ENCODE results near the gene REV1.
"Not testable (repeated sequence)": the region's sequence is repeated elsewhere in the genome, so short reads cannot be mapped to it uniquely, and the experiment has no call there.

REV1 gene

GRCh38 chr2:99489761-99490622, at the start of gene REV1:
Gene REV1, minus strand, starts transcription at chr2:99490017. Its CDS starts 25,042 bp downstream, at chr2:99464975.
- DNase-seq (ENCODE audit: low read depth in 2 of 2) = peak; percentile 86 to 91

GRCh38 chr2:99537910-99538485, 48.2 kb upstream of the REV1 start:
- no peak for DNase-seq (ENCODE audit: low read depth in 2 of 2)

GRCh38 chr2:99524056-99524455, 34.2 kb upstream of the REV1 start:
- no peak for DNase-seq (ENCODE audit: low read depth in 2 of 2)

- DNase-seq (ENCODE audit: low read depth in 2 of 2) = no peak
Measured at GRCh38 chr2:99522157-99522556, 32.3 kb upstream of the REV1 start.

- DNase-seq (ENCODE audit: low read depth in 2 of 2) = no peak
Measured at GRCh38 chr2:99520813-99521212, 31.0 kb upstream of the REV1 start.

GRCh38 chr2:99520195-99520594, 30.4 kb upstream of the REV1 start:
- no peak for DNase-seq (ENCODE audit: low read depth in 2 of 2)

- no peak for DNase-seq (ENCODE audit: low read depth in 2 of 2)
Measured at GRCh38 chr2:99514357-99514756, 24.5 kb upstream of the REV1 start.

GRCh38 chr2:99512181-99512591, 22.4 kb upstream of the REV1 start:
- no peak for DNase-seq (ENCODE audit: low read depth in 2 of 2)

- no peak for DNase-seq (ENCODE audit: low read depth in 2 of 2)
Measured at GRCh38 chr2:99509387-99509786, 19.6 kb upstream of the REV1 start.

GRCh38 chr2:99507937-99508818, 18.4 kb upstream of the REV1 start:
- DNase-seq (ENCODE audit: low read depth in 2 of 2) = no peak

- no peak for DNase-seq (ENCODE audit: low read depth in 2 of 2)
Measured at GRCh38 chr2:99504844-99505584, 15.2 kb upstream of the REV1 start.

- not testable (repeated sequence) for DNase-seq (ENCODE audit: low read depth in 2 of 2)
Measured at GRCh38 chr2:99503662-99504416, 14.0 kb upstream of the REV1 start.

- DNase-seq (ENCODE audit: low read depth in 2 of 2) = no peak
Measured at GRCh38 chr2:99496021-99496420, 6.2 kb upstream of the REV1 start.

GRCh38 chr2:99495115-99495860, 5.5 kb upstream of the REV1 start:
- no peak for DNase-seq (ENCODE audit: low read depth in 2 of 2)

GRCh38 chr2:99492721-99493120, 2.9 kb upstream of the REV1 start:
- no peak for DNase-seq (ENCODE audit: low read depth in 2 of 2)

- DNase-seq (ENCODE audit: low read depth in 2 of 2) = no peak
Measured at GRCh38 chr2:99490623-99491461, 1.0 kb upstream of the REV1 start.

- peak in 1 of 2 donors; percentile 6 for DNase-seq (ENCODE audit: low read depth in 2 of 2)
Measured at GRCh38 chr2:99489063-99489760, 605 bp downstream of the REV1 start.

GRCh38 chr2:99488539-99489062, 1.2 kb downstream of the REV1 start:
- DNase-seq (ENCODE audit: low read depth in 2 of 2) = no peak

All from stimulated activated CD4-positive, alpha-beta T cell treated with anti-CD3 and anti-CD28 coated beads, Interleukin-1b, Interleukin-23, amount 100 ng/mL, for 1 hour (primary cell).